22Rv1 (cell line): Measurements from ENCODE around the gene ELAVL1.
A peak's percentile ranks its signal among the peaks of the same experiment; 100 is the strongest.

Source experiments
- H3K27ac ChIP-seq: fragments of 450-650 bp; 2 replicates; pipeline ENCODE4 v1.5.1; 2017
- ZFX ChIP-seq: fragments of 450-650 bp; IDR thresholded peaks from 2 replicates; pipeline ENCODE4 v1.6.1; 2017; ENCODE audit warnings: antibody characterized with exemption, borderline replicate concordance
- TF ChIP-seq, protein P1 (sequence below): fragments of 450-650 bp; IDR thresholded peaks from 2 replicates; pipeline ENCODE4 v1.5.1; 2017; ENCODE audit warnings: mild to moderate bottlenecking

Gene ELAVL1

DNA sequence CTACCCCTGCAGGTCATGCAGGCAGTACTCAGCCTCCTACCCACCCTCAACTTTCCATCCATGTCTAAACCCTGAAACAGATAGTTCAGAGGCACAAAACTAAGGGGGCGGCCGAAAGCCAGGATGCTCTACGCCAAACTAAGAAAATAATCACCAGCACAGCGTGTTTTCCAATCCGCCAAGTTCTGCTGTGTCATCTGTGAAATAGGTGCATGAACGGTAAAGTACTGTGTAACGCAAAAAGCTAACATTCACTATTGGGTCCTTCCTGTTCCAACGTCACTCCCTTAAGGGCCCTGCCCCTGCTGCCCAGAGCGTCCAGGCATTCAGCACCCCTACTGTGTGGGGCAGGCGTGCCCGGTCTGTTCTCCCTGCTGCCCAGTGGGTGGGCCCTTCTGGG, 49.7 kb downstream of the ELAVL1 start:
- TF ChIP-seq ZFX: no peak
- TF ChIP-seq, protein P1, sequence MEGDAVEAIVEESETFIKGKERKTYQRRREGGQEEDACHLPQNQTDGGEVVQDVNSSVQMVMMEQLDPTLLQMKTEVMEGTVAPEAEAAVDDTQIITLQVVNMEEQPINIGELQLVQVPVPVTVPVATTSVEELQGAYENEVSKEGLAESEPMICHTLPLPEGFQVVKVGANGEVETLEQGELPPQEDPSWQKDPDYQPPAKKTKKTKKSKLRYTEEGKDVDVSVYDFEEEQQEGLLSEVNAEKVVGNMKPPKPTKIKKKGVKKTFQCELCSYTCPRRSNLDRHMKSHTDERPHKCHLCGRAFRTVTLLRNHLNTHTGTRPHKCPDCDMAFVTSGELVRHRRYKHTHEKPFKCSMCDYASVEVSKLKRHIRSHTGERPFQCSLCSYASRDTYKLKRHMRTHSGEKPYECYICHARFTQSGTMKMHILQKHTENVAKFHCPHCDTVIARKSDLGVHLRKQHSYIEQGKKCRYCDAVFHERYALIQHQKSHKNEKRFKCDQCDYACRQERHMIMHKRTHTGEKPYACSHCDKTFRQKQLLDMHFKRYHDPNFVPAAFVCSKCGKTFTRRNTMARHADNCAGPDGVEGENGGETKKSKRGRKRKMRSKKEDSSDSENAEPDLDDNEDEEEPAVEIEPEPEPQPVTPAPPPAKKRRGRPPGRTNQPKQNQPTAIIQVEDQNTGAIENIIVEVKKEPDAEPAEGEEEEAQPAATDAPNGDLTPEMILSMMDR: no peak
- no peak overlapping the region for H3K27ac ChIP-seq

DNA sequence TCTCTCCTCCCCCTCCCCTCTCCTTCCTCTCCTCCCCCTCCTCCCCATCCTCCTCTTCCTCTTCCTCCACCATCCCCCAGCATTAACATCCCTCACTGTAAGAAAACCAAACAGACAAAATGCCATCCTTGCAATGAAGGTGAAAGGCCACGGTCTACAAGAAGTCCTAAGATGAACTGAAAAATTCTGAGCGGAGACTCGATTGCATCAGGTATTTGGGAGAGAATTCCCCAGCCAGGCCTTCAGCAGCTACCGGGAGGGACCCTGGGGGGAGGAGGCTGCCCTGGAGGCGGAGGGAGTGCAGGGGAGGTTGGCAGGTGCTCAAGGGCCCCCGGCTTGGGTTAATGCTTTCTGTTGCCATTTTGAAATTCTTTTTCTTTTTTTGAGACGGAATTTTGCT, 51.9 kb downstream of the ELAVL1 start:
- TF ChIP-seq, protein P1: no peak
- no peak for TF ChIP-seq ZFX
- H3K27ac ChIP-seq: no peak overlapping the region

DNA sequence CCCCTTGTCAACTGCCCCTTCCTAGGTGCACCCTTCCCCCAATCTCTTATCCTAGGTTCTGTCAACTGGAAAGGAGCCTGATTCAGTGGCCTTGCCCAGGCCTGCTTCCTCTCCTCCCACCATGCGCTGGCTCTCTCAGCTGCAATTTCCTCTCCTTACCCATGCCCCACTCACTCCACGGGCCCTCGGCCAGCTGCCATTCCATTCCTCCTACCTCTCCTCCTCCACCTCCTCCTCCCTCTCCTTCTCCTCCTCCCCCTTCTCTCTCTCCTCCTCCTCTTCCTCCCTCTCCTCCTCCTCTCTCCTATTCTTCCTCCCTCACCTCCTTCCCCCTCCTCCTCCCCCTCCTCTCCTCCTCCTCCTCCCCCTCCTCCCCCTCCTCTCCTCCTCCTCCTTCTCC, 52.4 kb downstream of the ELAVL1 start:
- H3K27ac ChIP-seq: no peak overlapping the region
- TF ChIP-seq, protein P1: no peak
- TF ChIP-seq ZFX: no peak

DNA sequence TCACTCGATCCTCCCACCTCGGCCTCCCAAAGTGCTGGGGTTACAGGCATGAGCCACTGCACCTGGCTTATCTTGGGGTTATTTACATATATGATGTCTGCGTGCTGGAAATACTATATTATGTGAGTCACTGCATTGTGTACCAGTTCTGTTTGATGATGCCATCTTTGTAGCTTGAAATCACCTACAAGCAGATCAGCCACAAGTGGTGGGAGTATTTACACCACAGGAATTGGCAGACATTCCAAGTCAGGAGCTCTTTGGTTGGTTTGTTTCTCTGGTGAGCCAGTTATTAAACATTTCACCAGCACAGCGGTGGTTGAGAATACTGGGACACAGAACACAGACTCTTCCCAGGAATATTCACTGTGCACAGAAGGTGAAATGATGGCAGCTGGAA, 57.5 kb downstream of the ELAVL1 start:
- TF ChIP-seq, protein P1: no peak
- no peak for TF ChIP-seq ZFX
- no peak overlapping the region for H3K27ac ChIP-seq

DNA sequence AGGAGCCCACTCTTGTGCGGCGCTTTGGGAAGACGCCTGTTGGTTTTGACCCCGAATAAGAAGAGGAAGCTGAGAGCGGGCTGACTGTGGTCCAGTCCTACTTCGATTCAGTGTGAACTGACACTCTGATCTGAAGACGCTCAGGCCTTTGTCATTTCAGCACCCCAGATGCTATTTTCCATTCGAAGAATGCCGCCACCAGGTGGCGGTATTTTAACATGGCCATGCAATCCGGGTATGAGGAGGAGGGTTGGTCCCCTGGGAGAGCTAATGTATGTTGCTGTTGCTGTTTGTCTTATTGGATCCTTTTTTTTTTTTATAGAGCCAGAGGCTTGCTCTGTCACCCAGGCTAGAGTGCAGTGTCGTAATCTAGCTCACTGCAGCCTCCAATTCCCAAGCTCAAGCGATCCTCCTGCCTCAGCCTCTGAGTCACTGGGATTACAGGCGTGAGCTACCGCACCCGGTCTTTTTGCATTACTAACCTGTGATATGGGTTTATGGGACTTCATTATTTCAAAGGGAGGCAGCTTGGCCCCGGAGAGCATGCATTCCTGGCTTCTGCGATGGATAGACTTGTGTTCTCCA, 61.2 kb downstream of the ELAVL1 start:
- TF ChIP-seq, protein P1: peak; percentile 92
- no peak for TF ChIP-seq ZFX
- peak overlapping the region; percentile 84 for H3K27ac ChIP-seq

DNA sequence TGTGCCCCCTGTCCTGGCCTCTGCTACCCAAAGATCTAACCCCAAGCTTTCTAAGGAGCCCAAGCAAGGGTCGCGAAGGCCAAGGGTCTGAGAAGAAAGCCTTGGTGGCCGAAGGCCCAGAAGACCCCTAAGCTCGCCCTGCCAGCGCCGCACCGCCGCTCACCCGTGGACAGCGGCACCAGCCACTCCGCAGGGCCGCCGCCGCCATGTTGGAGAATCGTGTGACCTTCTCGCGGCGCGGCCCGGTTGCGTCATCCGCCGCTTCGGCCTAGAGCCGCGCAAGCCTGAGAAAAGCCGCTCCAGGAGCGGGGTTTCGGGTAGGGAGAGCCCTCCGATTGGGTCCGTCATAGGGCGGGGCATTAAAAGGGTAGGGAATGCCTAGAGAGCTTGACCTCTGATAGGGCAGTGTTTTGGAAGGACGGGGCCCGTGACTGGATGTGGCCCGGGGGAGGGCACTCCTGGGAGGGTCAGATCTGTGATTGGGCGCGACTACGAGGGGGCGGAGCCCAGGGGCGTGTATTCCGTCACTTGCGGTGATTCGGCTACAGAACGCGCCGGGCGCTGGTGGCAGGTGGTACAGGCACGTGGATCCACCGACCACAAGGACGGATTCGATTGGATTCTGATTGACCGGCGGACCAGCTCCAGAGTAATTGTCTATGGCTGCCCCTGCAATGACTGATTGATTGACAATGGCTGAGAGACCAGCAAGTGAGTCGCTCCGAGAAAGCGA, 61.8 kb downstream of the ELAVL1 start, which contains the start of gene TIMM44:
TIMM44 (minus strand) TSS at position 223 of the 733 bp plus-strand sequence; CDS start at position 208, 15 bp downstream.
- TF ChIP-seq, protein P1: no peak
- TF ChIP-seq ZFX: no peak
- H3K27ac ChIP-seq: peak within 1 kb of the TSS; percentile 84

DNA sequence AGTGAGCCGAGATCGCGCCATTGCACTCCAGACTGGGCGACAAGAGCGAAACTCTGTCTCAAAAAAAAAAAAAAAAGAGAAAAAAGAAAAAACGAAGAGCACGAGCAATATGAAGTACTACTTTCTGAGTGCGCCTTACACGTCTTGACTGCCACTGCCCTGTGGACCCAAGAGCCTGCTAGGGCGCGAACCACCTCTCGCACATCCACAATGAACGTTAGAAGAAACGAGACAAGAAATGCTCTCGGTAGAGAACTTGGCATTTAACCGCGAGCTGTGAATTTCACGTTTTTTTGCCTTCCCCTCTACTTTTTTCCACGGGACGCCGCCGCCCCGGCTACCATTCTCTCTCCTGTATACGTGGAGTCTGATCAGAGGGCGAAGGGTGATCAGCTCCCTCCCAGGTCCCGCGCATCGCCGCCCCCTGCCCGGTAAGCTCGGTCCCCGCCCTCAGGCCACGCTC, 62.4 kb downstream of the ELAVL1 start:
- H3K27ac ChIP-seq: peak overlapping the region; percentile 84
- no peak for TF ChIP-seq ZFX
- TF ChIP-seq, protein P1: no peak
